Mucosa of descending colon (tissue), 3 donors: Measurements from ENCODE around the gene TNFSF15. TPM values are rescaled to one million over a fixed set of nuclear protein-coding genes. Genes with fewer than 3 reads are reported as not detected.

Source experiments
- ATAC-seq: fragments of 200-7000 bp; cut with Tn5 transposase; one replicate; pipeline ENCODE4 v1.9.1; 2020; ENCODE audit warnings: mild to moderate bottlenecking, moderate library complexity
- DNase-seq, 3 donors: peaks; one replicate each; pipeline ENCODE4 v3.0.0-alpha.2; 2020
- H3K36me3 ChIP-seq: fragments of 200-600 bp; one replicate; pipeline ENCODE4 v1.8.0; 2021; ENCODE audit warnings: low read depth, mild to moderate bottlenecking
- H3K4me1 ChIP-seq: fragments of 200-600 bp; one replicate; pipeline ENCODE4 v1.8.0; 2021; ENCODE audit warnings: low read depth, mild to moderate bottlenecking
- H3K4me3 ChIP-seq: fragments of 200-600 bp; one replicate; pipeline ENCODE4 v1.8.0; 2021; ENCODE audit warnings: mild to moderate bottlenecking
- H3K9me3 ChIP-seq: fragments of 200-600 bp; one replicate; pipeline ENCODE4 v1.8.0; 2021; ENCODE audit warnings: mild to moderate bottlenecking
- intact Hi-C, 2 donors: fragments of 100-400 bp; cut with DNase I in 1 of 2; cut with micrococcal nuclease in 1 of 2; formaldehyde crosslinking; loops; one replicate each; pipeline versions ENCODE4 v1.11.0 to v1.11.1; 2022; cut with DNase I, micrococcal nuclease
- total RNA-seq, 3 donors: library from RNA; stranded (reverse); fragmentation: NEBNext Ultra II Directional in 2 of 3; extraction: Animal tissue kit (Norgen Biotek cat#: 25700) in 2 of 3; gene quantifications; one replicate each; pipeline versions ENCODE4 v1.2.1 to v1.2.4, GENCODE V29; 2021 to 2023
- TF ChIP-seq, protein P1 (sequence below): fragments of 200-600 bp; IDR thresholded peaks from one replicate; pipeline ENCODE4 v1.8.0; 2022; ENCODE audit warnings: antibody characterized with exemption, mild to moderate bottlenecking
- donor health status: DM: no; HTN: no; CAD: no; lungs with moderate emphysema.
- donor health status: DM: no; HTN: no; CAD: no.
- donor health status: DM: no; HTN: yes; CAD: no.

TNFSF15 gene
- total RNA-seq, 3 donors from 2014 or later: 0.80 to 8.7 (median 2.8) TPM

DNA sequence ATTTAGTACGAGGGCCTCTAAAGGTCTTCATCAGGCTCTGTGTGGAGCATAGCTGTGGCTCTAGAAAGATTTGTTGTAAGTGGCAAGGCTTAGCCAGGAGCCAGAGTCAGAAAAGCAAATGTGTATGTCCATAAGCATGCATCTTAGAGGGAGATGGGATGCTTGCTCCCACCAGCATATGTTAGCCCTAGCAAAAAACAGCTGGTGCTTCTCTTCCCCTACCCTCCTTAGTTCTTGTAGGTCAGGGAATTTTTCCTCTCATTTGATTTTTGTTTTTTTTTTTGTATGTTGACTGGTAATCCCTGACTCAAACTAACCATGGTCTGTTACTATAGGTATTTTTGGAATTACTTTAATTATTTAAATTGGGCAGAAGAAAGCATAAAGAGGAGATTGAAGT lies 7.7 kb downstream of the TNFSF15 start:
- no peaks in the 10 kb centered on the region for H3K36me3 ChIP-seq
- no peak for ATAC-seq
- H3K4me1 ChIP-seq: peaks cover 12% of the 10 kb centered on the region
- H3K9me3 ChIP-seq: no peaks in the 10 kb centered on the region
- TF ChIP-seq, protein P1, sequence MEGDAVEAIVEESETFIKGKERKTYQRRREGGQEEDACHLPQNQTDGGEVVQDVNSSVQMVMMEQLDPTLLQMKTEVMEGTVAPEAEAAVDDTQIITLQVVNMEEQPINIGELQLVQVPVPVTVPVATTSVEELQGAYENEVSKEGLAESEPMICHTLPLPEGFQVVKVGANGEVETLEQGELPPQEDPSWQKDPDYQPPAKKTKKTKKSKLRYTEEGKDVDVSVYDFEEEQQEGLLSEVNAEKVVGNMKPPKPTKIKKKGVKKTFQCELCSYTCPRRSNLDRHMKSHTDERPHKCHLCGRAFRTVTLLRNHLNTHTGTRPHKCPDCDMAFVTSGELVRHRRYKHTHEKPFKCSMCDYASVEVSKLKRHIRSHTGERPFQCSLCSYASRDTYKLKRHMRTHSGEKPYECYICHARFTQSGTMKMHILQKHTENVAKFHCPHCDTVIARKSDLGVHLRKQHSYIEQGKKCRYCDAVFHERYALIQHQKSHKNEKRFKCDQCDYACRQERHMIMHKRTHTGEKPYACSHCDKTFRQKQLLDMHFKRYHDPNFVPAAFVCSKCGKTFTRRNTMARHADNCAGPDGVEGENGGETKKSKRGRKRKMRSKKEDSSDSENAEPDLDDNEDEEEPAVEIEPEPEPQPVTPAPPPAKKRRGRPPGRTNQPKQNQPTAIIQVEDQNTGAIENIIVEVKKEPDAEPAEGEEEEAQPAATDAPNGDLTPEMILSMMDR: no peak
- no peak for DNase-seq
- intact Hi-C loops: no loop called here
- H3K4me3 ChIP-seq: no peak overlapping the region

DNA sequence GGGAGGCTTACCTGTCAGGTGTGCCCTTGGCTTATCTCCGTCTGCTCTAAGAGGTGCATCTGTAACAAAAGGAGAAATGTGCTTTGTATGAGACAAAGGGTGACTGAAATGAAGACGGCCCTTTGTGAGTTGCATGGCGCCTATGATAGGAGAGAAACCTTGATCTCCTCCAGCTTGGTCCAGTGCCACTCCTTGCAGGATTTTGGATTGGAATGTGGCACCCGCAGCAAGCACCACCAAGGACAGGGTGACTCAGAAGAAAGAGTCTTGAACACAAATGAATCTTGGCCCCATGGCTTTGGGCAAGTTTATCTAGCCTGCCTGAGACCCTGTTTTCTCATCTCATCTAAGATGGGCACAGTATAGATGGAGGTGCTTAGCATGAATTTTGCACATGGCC lies 13.4 kb downstream of the TNFSF15 start:
- Histone ChIP-seq H3K4me1 (no peaks in the 10 kb centered on the region), H3K4me3 (no peak overlapping the region), H3K9me3 (no peaks in the 10 kb centered on the region), H3K36me3 (no peaks in the 10 kb centered on the region)
- intact Hi-C loops: no loop called here
- DNase-seq: no peak
- TF ChIP-seq, protein P1: no peak
- no peak for ATAC-seq

DNA sequence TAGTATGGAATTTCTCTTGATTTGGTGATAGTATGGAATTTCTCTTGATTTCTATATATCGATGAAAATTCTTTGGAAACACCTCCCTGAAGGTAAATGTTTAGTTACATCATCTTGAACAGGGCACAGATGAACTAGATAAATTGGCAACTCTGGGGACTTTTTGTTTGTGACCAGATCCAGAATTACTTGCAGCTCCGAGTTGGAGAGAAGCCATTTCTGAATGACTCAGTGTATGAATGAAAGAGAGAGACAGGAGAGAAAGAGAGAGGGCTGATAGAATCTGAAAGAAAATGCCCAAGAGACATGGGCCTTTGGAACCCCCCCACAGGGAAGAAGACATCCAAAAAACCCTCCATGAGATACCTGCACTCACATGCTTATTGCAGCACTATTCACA lies 14.1 kb downstream of the TNFSF15 start:
- no peaks in the 10 kb centered on the region for H3K36me3 ChIP-seq
- H3K9me3 ChIP-seq: no peaks in the 10 kb centered on the region
- ATAC-seq (no peak), DNase-seq (no peak)
- H3K4me1 ChIP-seq: no peaks in the 10 kb centered on the region
- no peak overlapping the region for H3K4me3 ChIP-seq
- TF ChIP-seq, protein P1: no peak
- intact Hi-C loops: no loop called here

DNA sequence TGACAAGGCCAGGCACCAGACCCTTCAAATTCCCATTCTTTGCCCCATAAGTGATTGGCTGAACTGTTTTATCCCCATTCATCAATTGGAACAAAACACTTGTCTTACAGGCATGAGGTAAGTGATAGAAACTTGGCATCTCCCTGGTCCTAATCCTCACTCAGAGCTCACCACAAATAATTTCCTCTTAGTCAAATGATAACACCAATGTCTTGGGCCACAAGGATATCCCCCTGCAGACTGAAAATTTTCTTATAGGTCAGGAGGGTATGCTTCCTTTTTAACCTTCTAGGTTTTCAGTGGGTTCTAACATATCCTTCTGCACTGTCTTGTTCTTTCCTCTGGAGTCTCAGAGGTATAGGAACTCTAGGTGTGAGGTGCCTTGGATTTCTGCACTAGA lies 14.5 kb downstream of the TNFSF15 start:
- H3K36me3 ChIP-seq: no peaks in the 10 kb centered on the region
- DNase-seq: no peak

DNA sequence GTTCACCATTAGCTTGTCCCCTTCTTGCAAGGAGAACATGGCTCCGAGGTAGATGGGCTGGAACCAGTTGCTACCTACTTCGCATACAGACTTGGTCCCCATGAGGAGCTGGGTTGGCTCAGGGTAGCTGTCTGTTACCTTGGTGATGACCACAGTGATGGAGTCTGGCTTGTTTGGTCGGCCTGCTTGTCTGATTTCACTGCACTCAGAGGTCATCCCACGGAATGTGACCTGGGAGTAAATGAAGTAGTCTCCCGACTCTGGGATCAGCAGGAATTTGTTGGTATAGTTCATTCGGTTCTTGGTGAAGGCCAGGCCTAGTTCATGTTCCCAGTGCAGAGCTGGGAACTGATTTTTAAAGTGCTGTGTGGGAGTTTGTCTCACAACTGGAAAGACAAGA lies 15.3 kb downstream of the TNFSF15 start:
- H3K4me3 ChIP-seq: no peak overlapping the region
- H3K9me3 ChIP-seq: no peaks in the 10 kb centered on the region
- ATAC-seq (no peak), DNase-seq (no peak)
- intact Hi-C loops: no loop called here
- TF ChIP-seq, protein P1: no peak
- no peaks in the 10 kb centered on the region for H3K4me1 ChIP-seq
- no peaks in the 10 kb centered on the region for H3K36me3 ChIP-seq

More for the DNA sequence above, 14.5 kb downstream of the TNFSF15 start:
- Histone ChIP-seq H3K9me3 (no peaks in the 10 kb centered on the region), H3K4me3 (no peak overlapping the region), H3K4me1 (no peaks in the 10 kb centered on the region)
- no peak for ATAC-seq
- intact Hi-C loops: no loop called here
- TF ChIP-seq, protein P1: no peak

DNA sequence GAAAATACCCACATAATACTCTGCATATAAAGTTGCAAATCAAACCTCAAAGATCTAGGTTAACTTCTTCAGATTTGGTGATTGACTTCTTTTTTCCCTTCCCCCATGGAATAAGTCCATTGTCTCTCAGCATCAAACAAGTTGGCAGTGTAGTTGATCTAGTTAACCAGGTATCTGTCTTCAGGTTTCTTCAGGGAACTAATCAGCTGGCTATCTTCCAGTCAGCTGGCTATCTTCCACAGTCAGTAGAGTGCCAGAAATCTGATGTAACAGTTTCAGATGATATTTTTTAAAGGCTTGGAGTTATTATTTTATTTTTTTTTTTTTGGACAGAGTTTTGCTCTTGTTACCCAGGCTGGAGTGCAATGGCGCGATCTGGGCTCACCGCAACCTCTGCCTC lies 16.8 kb downstream of the TNFSF15 start:
- intact Hi-C loops: no loop called here
- ATAC-seq (no peak), DNase-seq (no peak)
- TF ChIP-seq, protein P1: no peak
- H3K9me3 ChIP-seq: no peaks in the 10 kb centered on the region
- H3K4me3 ChIP-seq: no peak overlapping the region
- H3K36me3 ChIP-seq: no peaks in the 10 kb centered on the region
- H3K4me1 ChIP-seq: no peaks in the 10 kb centered on the region
